Transverse colon (tissue), 4 donors: ENCODE data around the gene LYZL4.

Source experiments
- CTCF ChIP-seq, 5 experiments: fragments of 200-600 bp in 3 of 5; fragments of 450-650 bp in 2 of 5; sonication (generic) in 3 of 5; IDR thresholded peaks; 1 replicate in 2 of 5; 2 replicates in 3 of 5; pipeline ENCODE4 v1.5.1; 2016 to 2017; ENCODE audit warnings: antibody characterized with exemption in 5 of 5, inconsistent platforms in 3 of 5, mild to moderate bottlenecking in 2 of 5, moderate library complexity in 1 of 5
- EP300 ChIP-seq: sonication (generic); formaldehyde crosslinking; IDR thresholded peaks from one replicate; pipeline ENCODE4 v1.6.1; 2017; ENCODE audit warnings: antibody characterized with exemption, low read depth
- POLR2A ChIP-seq: fragments of 450-650 bp; IDR thresholded peaks from one replicate; pipeline ENCODE4 v1.6.1; 2016; ENCODE audit warnings: antibody characterized with exemption, mild to moderate bottlenecking, moderate library complexity
- POLR2AphosphoS5 ChIP-seq, 3 donors: sonication (generic); formaldehyde crosslinking; IDR thresholded peaks; one replicate each; pipeline ENCODE4 v1.6.1; 2016; ENCODE audit warnings: antibody characterized with exemption in 3 of 3

- TF ChIP-seq CTCF (IDR thresholded peaks at IDR 0.05) = no peak
- no peak for TF ChIP-seq POLR2AphosphoS5 (IDR thresholded peaks at IDR 0.05)
- TF ChIP-seq POLR2A = no peak
- TF ChIP-seq EP300 = no peak
These were observed 54.8 kb downstream of the LYZL4 start for GRCh38 chr3:42355612-42356011.
